ENCODE measurements around the gene UTP3.
A peak's percentile ranks its signal among the peaks of the same experiment; 100 is the strongest.
"Not testable (repeated sequence)": the region's sequence is repeated elsewhere in the genome, so short reads cannot be mapped to it uniquely, and the experiment has no call there.

Gene UTP3

DNA sequence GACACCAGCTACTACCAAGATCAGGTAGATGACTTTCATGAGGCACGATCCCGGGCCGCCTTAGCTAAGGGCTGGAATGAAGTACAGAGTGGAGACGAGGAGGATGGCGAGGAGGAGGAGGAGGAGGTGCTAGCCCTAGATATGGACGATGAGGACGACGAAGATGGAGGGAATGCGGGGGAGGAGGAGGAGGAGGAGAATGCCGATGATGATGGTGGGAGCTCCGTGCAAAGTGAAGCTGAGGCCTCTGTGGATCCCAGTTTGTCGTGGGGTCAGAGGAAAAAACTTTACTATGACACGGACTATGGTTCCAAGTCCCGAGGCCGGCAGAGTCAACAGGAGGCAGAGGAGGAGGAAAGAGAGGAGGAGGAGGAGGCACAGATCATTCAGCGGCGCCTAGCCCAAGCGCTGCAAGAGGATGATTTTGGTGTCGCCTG, 481 bp downstream of the UTP3 start:
- DNase-seq, result no peak

DNA sequence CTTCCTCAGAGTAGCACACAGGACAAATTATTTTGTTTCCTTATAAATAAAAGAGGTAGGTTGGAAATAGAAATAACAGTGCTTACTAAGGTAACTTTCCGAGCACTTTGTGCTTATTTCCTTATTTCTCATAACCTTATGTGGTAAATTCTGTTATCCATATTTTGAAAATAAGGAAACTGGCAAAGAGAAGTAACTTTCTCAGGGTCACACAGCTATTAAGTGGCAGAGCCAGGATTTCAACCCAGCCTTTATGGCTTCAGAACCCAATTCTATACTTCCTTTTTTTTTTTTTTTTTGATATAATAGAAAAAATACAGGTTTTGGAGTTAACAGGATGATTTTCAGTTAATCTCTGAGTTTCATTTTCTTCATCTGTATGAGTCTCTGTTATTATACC, 3.3 kb downstream of the UTP3 start:
- no peak for DNase-seq

DNA sequence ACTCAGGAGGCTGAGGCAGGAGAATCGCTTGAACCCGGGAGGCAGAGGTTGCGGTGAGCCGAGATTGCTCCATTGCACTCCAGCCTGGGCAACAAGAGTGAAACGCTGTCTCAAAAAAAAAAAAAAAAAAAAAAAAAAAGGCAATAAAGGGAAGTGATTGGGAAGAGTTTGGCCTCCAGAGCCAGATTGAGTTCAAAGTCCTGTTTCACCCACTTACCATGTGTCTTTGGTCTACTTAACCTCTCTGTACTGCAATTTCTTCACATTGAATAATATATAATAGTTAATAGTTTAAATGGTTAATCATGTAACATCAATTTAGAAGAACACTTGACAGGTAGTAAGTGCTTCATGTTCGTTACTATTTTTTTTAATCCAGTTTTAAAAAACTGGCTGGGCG, 6.3 kb downstream of the UTP3 start:
- not testable (repeated sequence) for DNase-seq

DNA sequence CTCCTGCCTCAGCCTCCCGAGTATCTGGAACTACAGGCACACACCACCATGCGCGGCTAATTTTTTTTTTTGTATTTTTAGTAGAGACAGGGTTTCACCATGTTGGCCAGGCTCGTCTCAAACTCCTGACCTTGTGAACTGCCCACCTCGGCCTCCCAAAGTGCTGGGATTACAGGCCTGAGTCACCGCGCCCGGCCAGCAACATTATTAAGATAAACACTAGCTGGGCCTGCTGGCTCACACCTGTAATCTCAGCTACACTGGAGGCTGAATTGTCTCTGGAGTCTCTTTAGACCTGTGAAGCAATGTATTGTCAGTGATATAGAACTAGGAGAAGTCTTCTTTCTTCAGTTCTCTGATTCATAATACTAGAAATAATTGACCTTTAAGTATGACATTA, 10.1 kb downstream of the UTP3 start:
- DNase-seq, result not testable (repeated sequence)

DNA sequence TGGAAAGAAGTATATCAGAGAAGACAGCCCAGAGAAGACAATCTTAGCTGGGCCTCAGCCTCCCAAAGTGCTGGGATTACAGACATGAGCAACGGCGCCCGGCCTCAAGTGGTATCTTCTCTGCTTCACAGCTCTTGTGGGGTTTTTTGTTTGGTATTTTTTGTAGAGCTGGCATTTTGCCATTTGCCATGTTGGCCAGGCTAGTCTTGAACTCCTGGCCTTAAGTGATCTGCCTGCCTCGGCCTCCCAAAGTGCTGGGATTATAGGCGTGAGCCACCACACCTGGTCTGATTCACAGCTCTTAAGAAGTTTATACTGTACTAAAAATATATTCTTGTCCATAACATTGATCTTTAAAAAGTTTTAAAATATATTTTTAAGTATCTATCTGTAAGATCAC, 12.4 kb downstream of the UTP3 start:
- no peak for DNase-seq

DNA sequence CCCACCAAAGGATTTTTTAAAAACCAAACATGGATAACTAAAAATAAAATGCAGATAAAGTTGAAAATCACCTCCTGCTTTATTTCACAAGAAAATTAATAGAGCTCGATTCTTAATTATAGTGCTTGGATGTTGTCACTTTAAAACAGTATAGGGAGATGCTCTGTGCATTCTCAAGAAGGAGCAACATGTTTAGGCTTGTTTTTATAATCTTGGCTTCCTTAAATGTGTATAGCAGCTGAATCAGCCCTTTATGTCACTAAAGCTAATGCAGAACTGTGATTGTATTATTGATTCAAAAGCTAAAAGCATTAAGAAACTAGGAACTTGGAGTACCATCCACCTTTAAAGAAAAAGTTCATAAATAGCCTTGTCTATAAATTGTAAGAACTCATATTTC, 12.9 kb downstream of the UTP3 start:
- no peak for DNase-seq

DNA sequence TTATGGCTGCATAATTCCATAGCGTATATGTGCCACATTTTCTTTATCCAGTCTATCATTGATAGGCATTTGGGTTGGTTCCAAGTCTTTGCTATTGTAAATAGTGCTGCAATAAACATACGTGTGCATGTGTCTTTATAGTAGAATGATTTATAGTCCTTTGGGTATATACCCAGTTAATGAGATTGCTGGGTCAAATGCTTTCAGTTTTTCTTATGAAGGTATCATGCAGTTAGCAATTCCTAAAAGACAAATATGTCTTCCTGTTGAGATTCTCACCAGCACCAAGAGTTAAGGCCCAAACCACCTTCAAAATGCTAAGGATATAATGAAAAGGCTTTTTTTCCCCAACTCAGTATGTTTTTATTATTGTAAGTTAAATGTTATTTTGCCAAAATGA, 14.3 kb downstream of the UTP3 start:
- DNase-seq, result not testable (repeated sequence)

DNA sequence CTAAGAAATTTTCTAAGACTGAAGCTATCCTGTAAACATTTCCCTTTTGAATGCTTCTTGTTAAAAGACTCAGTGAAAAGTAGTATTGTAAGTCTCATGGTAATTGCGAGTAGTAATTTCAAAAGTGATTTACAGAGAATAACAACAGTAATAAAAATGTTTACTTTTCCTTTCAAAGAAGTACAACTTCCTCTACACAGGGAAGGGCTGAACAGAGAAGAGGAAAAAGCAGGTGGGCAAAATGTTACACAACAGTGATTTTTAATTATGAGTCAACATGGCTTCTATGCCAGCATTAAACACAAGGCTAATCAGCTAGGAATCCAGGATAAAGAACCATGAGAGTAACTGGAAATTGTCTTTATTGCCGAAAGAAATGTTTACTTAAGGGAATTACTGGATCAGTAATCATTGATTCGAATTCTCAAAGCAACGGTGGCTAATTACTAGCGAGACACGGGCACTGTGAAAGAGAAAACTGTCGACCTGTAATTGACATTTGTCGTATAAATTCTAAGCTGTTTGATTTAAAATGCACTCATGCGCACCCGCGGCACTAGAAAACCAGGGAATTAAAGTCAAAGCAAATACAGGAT, 15.4 kb downstream of the UTP3 start:
- no peak for DNase-seq

DNA sequence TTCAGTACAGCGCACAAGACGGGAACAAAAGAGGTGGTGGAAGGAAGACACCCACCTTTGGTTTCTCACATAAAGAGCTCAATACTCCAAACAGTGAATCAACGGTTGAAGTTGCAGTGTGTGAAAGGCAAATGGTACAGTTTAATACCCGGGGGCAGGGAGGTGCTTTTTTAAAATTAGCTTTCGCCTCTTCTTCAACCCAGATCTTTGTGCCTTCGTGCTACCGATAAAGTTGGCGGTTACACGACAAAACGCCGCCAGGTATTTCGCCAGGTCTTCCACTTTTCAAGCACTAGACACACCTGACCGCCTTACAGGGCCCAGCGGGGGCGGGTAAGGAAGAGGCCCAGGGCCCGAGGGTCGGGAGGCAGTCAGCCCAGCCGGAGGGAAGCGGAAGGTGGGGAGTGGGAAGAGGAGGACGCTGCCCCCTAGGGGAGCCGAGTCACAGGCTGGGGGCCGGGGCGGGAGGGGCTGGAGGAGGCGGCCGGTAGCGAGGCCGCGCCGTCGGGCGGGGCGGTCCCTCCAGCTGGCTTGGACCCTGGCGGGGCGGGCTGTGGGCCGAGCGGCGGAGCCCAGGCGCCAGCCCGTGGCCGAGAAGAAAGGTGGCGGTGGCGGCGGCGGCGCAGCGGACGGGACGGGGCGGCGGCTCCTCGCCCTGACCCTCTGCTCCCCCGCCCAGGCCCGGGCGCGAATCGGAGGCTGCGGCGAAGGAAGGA, 16.0 kb downstream of the UTP3 start:
- DNase-seq, result peak; percentile 68

DNA sequence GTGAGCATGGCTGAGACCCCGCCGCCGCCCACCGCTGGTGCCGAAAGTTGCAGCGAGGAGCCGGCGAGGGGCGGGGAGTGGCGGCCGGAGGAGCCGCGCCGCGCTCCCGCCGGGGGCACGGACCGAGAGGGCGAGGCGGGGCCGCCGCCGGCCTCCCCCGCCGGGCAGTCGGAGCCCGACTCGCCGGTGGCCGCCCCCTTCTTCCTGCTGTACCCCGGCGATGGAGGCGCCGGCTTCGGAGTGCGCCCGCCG, 16.5 kb downstream of the UTP3 start:
- no peak for DNase-seq

DNA sequence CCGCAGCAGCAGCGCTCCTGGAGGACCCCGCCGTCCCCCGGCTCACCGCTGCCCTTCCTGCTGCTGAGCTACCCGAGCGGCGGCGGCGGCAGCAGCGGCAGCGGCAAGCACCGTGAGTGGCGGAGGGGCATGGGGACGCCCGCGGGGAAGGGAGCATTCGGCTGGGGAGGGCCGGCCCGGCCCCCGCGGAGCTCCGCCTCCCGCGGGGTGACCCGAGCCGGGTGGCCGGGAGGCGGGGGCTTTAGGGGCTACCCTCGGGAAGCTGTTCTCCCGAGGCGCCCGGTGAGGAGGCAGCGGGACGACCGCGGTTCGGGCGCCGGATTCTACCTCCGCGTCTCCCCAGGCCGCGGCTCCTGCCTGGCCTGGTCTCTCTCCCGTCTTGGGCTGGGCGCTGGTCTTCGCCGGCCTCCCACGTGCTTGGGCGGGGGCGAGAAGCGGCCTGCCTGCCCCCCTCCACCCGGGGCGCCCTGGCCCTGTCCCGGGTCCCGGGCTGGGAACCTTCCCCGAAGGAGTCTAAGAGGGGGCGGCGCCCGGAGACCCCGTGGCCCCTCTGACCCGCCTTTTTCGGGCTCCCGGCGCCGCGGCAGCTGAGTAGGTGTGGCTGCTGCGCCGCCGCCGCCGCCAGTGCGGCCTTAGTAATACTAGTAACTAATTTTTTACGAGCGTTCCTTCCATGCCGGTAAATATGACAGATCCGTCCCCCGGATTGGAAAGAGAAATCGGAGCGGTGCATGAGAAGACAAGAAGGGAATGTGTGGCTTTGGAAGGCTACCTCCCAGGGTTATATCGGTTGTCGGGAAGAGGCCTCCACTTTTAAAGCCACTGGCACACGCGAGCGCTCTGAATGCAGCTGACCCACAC, 17.1 kb downstream of the UTP3 start:
- peak; percentile 75 for DNase-seq

DNA sequence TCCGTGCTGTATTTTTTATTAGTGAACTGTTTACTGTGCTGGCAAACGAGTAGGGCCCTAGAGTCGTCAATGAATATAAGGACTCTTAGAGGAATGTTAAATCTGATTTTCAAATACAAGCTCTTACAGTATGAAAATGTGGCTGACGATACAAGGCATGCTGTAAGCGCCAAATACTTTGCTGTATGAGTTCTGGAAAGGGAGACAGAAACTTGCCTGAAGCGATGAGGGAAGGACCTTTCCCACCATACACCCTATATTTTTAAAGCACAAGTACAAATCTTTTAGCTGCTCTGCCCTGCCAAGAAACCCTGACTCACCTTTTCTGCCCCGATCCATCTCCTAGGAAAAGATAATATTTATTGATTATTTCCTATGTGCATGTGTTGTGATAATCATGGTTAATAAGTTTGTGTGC, 17.7 kb downstream of the UTP3 start:
- no peak for DNase-seq

DNA sequence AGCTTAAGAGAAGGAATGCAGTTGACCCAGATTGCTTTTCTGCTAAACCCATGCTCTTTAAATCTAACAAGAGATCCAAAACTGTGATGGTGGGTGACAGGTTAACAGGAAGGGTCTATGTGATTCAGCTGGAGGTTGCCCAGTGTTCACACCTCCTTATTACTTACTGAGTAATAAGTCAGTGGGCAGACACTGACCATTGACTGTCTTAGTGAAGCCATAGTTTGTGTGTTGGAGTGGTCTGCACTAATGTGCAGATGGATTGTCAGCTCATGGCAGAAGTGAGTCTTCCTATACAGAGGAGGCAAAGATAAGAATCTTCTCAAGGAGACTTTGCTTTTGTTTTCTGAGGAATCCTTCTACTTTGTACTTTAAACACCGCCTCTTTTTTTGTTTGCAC, 18.2 kb downstream of the UTP3 start:
- no peak for DNase-seq

DNA sequence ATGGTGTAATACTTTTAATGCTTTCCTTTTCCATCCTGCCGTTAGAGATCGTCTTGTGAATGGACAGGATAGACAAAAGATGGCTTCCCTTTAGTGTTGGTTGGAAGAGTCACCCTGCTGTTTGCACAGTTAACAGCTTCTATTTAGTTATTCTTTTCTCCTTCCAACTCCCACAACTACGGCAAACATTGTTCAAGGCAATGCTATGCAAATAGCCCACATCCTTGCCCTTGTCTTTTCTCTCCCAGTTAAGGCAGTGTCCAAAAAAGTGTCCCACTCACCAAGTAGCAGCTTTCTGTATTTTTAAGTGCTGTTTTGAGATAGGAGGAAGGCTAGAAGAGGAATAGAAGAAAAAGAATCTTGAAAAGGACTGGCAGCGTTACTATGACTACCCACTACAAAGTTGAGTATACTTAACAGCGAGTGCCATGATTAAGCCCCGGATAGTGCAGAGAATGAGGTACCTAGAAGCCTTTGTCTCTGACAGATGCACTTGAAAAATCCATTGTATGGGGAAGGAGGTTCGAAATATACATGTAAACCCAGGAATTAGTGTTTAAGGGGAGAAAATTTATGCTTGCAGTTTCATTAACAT, 21.4 kb downstream of the UTP3 start:
- no peak for DNase-seq

DNA sequence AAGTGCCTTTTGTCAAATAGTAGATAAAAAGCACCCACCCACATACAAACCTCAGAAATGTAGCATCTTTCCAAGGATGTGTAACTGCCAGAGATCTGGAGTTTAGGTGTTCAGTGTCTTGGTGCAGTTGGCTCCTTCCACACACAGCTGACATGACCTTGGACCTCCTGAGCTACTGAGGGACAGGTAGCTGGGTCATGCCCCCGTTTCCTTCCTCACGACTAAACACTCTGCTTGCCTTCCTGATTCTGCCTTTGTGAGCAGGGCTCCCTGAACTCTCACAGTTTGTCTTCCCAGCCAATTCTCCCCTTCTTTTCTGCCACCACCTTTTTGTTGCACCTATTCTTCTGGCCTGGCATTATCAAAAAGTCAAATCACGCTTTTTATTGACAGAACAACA, 23.3 kb downstream of the UTP3 start:
- no peak for DNase-seq

DNA sequence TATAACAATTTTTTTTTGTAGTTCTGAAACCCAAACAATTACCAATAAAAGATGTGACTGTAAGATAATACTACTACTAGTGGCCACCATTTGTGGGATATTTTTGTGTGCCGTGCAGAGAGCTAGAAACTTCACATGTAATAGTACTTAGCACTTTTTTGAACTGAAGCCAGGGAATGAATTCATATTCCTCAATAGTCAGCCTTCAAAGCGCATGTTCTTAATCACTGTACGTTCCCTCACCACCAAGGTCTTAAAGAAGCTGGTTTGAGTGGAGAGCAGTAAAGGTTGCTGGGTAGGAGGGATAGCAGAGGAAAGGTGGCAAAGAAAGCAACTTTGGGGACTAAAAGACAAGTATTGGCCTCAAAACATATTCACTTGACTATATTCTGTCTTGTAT, 23.8 kb downstream of the UTP3 start:
- DNase-seq, result no peak

DNA sequence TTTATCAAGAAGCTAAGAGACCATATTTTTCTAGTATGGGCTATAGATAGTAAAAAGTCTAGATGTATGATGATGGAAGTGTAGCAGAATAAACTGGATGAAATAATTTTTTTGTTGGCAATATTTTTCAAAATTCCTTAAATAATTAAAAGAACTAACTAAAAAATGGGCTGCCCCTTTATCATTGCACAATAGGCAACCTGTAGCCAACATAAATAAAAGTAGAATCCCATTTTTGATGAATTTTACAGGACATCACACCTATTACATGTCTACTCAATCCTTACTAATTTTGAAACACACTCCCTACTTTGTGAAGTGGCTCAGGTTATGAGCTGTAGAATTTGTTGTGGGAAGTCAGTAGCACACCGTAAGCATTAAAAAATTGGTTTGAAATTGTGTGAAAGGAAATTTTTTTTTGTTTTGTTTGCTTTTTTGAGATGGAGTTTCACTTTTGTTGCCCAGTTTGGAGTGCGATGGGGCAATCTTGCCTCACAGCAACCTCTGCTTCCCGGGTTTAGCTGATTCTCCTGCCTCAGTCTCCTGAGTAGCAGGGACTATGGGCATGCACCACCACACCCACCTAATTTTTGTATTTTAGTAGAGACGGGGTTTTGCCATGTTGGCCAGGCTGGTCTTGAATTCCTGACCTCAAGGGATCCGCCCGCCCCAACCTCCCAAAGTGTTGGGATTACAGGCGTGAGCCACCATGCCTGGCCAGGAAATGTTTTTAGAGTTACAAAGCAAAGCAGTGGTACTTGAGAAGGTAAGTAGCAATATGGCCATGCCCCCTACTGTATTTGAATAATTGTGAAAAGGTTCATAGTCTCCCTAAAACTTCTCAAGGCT, 24.5 kb downstream of the UTP3 start:
- no peak for DNase-seq

DNA sequence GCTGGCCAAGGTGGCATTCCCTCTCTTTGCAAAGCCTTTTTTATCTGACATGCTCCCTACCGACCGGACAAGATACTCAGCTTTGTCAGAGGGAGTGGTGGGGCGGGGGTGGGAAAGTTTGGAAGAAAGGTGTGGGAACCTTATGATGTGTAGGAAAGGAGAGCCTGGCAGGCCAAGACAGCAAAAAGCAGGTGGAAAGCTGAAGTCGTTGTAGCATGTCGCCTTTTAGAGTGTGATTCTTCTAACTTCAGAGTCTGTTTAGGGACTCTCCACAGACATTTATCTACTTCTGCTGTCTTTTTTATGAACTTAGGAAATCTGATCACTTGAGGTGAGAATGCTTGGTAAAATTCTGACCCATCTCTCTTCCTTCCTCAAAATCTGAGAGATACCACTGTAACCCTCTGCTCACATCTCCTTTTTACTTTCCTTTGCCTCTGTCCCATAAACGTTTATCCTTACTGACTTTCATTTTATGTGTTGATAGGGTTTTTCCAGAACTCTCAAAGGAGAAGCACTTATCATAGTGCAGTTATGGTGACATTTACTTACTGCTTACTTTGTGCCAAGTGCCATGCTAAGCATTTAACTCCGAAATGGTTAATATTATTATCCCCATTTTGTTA, 25.2 kb downstream of the UTP3 start:
- DNase-seq, result no peak

DNA sequence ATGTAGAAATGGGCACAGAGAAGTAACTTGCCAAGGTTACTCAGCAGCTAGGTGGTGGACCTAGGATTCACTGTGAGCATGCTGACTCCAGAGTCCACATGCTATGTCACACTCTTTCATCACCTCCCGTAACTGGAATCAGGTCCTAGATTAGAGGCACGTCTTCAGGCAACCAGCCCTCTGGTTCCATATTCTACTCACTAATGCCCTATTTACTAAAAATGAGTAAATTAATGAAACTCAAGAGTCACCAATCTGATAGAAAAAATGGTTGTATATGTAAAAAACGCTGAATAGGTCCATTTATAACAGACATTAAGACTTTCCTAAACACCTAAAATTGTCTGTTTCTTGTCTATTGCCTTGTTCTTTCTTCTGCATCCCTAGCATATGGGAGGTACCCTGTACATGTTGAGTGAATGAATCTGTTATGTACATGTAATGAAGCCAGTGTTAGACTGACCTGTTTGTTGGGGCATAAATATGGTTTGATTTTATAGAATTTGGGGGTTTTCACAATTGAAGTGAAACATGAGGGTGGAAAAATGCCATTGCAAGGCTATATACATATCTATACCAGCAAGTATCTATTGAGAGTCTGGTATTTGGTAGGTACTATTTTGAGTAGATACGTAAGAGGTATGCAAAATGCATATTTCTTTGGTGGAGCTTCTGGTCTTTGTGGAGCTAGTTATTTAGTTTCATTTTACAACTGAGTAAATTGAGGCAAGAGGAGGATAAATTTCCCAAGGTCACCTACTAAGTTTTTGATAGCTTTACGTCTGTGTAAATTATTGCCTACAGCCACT, 26.0 kb downstream of the UTP3 start:
- no peak for DNase-seq

DNA sequence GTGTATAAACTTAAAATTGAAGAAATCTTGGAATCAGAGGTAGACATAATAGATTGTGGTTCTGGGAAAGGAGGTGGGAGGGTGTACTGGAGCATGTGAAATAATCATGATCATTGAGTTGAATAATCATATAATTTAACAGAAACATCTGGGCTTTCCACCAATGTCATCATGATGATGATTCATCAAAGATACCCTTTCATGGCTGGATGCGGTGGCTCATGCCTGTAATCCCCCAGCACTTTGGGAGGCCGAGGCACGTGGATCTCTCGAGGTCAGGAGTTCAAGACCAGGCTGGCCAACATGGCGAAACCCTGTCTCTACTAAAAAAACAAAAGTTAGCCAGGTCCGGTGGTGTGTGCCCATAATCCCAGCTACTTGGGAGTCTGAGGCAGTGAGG, 26.8 kb downstream of the UTP3 start:
- peak; percentile 59 for DNase-seq

DNA sequence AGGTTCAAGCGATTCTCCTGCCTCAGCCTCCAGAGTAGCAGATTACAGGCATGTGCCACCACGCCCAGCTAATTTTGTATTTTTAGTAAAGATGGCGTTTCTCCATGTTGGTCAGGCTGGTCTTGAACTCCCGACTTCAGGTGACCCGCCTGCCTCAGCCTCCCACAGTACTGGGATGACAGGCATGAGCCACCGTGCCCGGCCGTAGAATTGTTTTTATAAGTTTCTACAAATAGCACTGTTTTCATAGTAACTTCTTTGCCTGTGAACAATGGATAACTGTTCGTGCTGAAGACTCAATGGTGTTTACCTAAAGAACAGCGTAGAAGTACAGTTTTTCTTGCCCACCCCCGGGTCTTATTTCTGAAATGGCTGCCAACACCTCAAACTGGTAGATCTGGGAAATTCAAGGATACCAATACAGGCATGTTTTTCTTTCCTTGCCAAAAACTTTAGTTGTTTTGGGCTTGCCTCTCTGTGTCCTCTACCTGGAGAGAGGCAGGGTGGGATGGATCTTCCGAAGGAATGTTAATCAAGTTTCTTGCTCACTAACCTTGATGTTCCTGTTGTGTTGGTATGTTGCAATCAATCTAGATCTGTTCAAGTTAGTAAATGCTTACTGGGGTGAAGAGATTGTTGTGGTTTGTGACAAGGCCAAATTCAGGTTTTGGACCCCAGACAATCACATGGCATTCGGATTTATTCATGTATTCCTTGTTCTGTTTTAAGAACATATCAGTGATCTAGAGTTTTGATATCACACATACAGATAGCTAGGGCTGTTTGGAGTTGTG, 30.7 kb downstream of the UTP3 start:
- no peak for DNase-seq
